HepG2 (cell line): ENCODE data around the gene VNN1. TPM values are rescaled to one million over a fixed set of nuclear protein-coding genes. Genes with fewer than 3 reads are reported as not detected.

Source experiments
- ATAC-seq: fragments of 200-7000 bp; cut with Tn5 transposase; 3 replicates; pipeline ENCODE4 v1.9.1; 2020; ENCODE audit warnings: mild to moderate bottlenecking, moderate library complexity
- BruUV-seq: library from RNA; stranded (reverse); fragments of 400-500 nt; replicated peaks from 2 replicates; lab custom pipeline; 2021; lab: Mats Ljungman, UMichigan
- CTCF ChIA-PET: fragments of 300-600 bp; formaldehyde crosslinking; extraction: SDS; loops from one replicate; lab custom pipeline; 2021; ENCODE audit warnings: low total read pairs, inconsistent platforms, low intra/inter-chr PET ratio; lab: Yijun Ruan, JAX
- POLR2A ChIA-PET: fragments of 350-600 bp; sonication (Branson Sonifier 250); formaldehyde crosslinking; loops from one replicate; lab custom pipeline; 2020; ENCODE audit warnings: antibody characterized with exemption, inconsistent platforms; lab: Yijun Ruan, JAX
- DNase-seq: peaks from one replicate; pipeline ENCODE4 v3.0.0-alpha.2; 2015; ENCODE audit warnings: low spot score
- FAIRE-seq: peaks from 3 replicates; lab custom pipeline; 2011; peaks lifted over from hg19 to GRCh38; lab: Jason Lieb, UNC
- H2AFZ ChIP-seq: one replicate; pipeline ENCODE4 v1.6.1; 2011; ENCODE audit warnings: low read length, inconsistent platforms
- H3K27ac ChIP-seq: fragments of 300-600 bp; 3 replicates; pipeline ENCODE4 v1.8.0; 2011; ENCODE audit warnings: mixed run types, mild to moderate bottlenecking, mixed read lengths, low read length, inconsistent platforms; ENCODE audit not compliant: insufficient read depth; ENCODE audit errors: extremely low read length
- H3K27me3 ChIP-seq, 2 experiments: fragments of 200-600 bp in 1 of 2; 2 replicates in 1 of 2; 3 replicates in 1 of 2; pipeline versions ENCODE4 v1.6.0 to v1.8.0; 2011; ENCODE audit warnings: low read length in 2 of 2, mild to moderate bottlenecking in 2 of 2, moderate library complexity in 2 of 2, inconsistent platforms in 1 of 2; ENCODE audit not compliant: insufficient read depth in 2 of 2, control insufficient read depth in 1 of 2
- H3K36me3 ChIP-seq, 2 experiments: fragments of 200-600 bp in 1 of 2; replicated peaks in 1 of 2; 2 replicates in 1 of 2; 3 replicates in 1 of 2; pipeline versions ENCODE4 v1.5.1 to v1.8.0; 2011; ENCODE audit warnings: low read length in 2 of 2, inconsistent platforms in 1 of 2; ENCODE audit not compliant: insufficient read depth in 2 of 2, control insufficient read depth in 1 of 2
- H3K4me1 ChIP-seq: 2 replicates; pipeline ENCODE4 v1.5.1; 2012; ENCODE audit warnings: low read length, inconsistent platforms; ENCODE audit not compliant: insufficient read depth
- H3K4me2 ChIP-seq: 2 replicates; pipeline ENCODE4 v1.6.0; 2011; ENCODE audit warnings: low read depth, low read length, inconsistent platforms
- H3K4me3 ChIP-seq, 3 experiments: fragments of 200-600 bp in 1 of 3; sonication (generic), shearing (Covaris generic) in 1 of 3; replicated peaks in 1 of 3; 2 replicates each; pipeline ENCODE4 v1.5.1; 2011 to 2016; ENCODE audit warnings: low read length in 3 of 3, inconsistent platforms in 2 of 3, low read depth in 2 of 3, mild to moderate bottlenecking in 2 of 3, control low read depth in 1 of 3, mixed read lengths in 1 of 3; ENCODE audit not compliant: insufficient read depth in 1 of 3
- H3K79me2 ChIP-seq: one replicate; pipeline ENCODE4 v1.6.1; 2011; ENCODE audit warnings: low read length, inconsistent platforms; ENCODE audit not compliant: insufficient read depth
- H3K9ac ChIP-seq: 2 replicates; pipeline ENCODE4 v1.6.0; 2011; ENCODE audit warnings: mild to moderate bottlenecking, low read depth, low read length, inconsistent platforms; ENCODE audit not compliant: insufficient read depth
- H3K9me3 ChIP-seq: 2 replicates; pipeline ENCODE4 v1.5.1; 2012; ENCODE audit warnings: mild to moderate bottlenecking, low read length
- H4K20me1 ChIP-seq: 2 replicates; pipeline ENCODE4 v1.6.0; 2011; ENCODE audit warnings: inconsistent platforms, mild to moderate bottlenecking, low read length, moderate library complexity; ENCODE audit not compliant: insufficient read depth
- ARHGAP35 ChIP-seq: sonication (generic); formaldehyde crosslinking; IDR thresholded peaks from 2 replicates; pipeline ENCODE4 v1.9.0; 2022; ENCODE audit warnings: mild to moderate bottlenecking, inconsistent platforms, moderate library complexity, missing genetic modification reagents, borderline replicate concordance
- FLYWCH1 ChIP-seq: sonication (generic); formaldehyde crosslinking; IDR thresholded peaks from 2 replicates; pipeline ENCODE4 v1.8.1; 2023; ENCODE audit warnings: mild to moderate bottlenecking, missing genetic modification reagents
- GABPA ChIP-seq, 2 experiments: IDR thresholded peaks; 2 replicates each; pipeline ENCODE4 v1.6.1; 2011 to 2016; ENCODE audit warnings: low read depth in 2 of 2, low read length in 1 of 2, missing biosample characterization in 1 of 2, missing genetic modification characterization in 1 of 2
- NR2F1 ChIP-seq, 2 experiments: fragments of 450-650 bp in 1 of 2; formaldehyde crosslinking in 1 of 2; IDR thresholded peaks; 2 replicates each; pipeline versions ENCODE4 v1.5.0 to v1.6.1; 2016 to 2020; ENCODE audit warnings: mild to moderate bottlenecking in 1 of 2, missing compliant biosample characterization in 1 of 2, missing genetic modification reagents in 1 of 2, moderate library complexity in 1 of 2
- SMARCE1 ChIP-seq: fragments of 450-650 bp; IDR thresholded peaks from 2 replicates; pipeline ENCODE4 v1.6.1; 2017; ENCODE audit warnings: borderline replicate concordance
- ZNF543 ChIP-seq: sonication (generic); formaldehyde crosslinking; IDR thresholded peaks from 2 replicates; pipeline ENCODE4 v1.4.0; 2020; ENCODE audit warnings: mild to moderate bottlenecking, missing genetic modification reagents
- WGBS: methylation state at CpG from one replicate; pipeline ENCODE4 v1.1.6; 2017; ENCODE audit warnings: low lambda C conversion rate; 5-methylcytosine and 5-hydroxymethylcytosine counted together
- in situ Hi-C: cut with HindIII; loops from 2 replicates; pipeline ENCODE4 v1.10.0; 2017; ENCODE audit warnings: low pct_unique_long_range_greater_than_20kb; ENCODE audit not compliant: extremely low pct_ligation_motif_present
- intact Hi-C: fragments of 100-400 bp; cut with micrococcal nuclease; formaldehyde crosslinking; loops from one replicate; pipeline ENCODE4 v1.10.0; 2022; ENCODE audit not compliant: unreplicated experiment
- polyA plus RNA-seq, 8 experiments: library from polyadenylated mRNA; depleted of rRNA in 3 of 8; stranded (reverse) in 7 of 8; unstranded in 1 of 8; fragments of >200 nt; fragmentation: Illumina TruSeq in 4 of 8; extraction: Trizol in 4 of 8; gene quantifications; 2 replicates each; pipeline versions ENCODE4 v1.2.1 to v1.2.3, GENCODE V29; 2011 to 2016; ENCODE audit warnings: low read depth in 4 of 8, missing spikeins in 1 of 8, mixed read lengths in 1 of 8; ENCODE audit not compliant: insufficient read depth in 1 of 8
- total RNA-seq, 5 experiments: library from RNA; depleted of rRNA; stranded (reverse); fragments of >200 nt; fragmentation: Illumina TruSeq; extraction: Trizol; gene quantifications; 2 replicates each; pipeline ENCODE4 v1.2.3, GENCODE V29; 2016; ENCODE audit warnings: low read depth in 1 of 5

The VNN1 gene
- total and polyA plus RNA-seq, 2 of the 13 experiments (the other 11 are each of a cell fraction or from before 2014, with no cell fraction given) = 0.62 to 4.0 TPM

DNA sequence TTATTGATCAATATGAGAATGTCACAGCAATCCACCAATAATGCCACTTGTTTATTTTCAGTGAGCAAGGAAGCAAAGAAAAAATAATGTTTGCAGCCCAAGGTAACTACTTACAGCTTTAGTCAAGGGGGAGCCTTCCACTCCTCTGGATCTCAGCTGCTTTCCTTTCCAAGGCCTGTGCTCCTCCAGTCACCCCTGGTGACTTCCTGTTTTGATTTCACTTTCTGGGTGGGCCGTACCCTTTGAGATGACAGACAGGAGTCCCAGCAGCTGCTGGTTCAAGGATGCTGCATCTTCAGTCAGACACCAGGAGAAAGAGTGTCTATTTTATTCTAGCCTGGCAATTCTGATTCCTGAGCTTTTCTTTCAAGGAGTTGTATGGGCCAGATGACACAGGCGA, 49.4 kb upstream of the VNN1 start:
- in situ Hi-C loops (no loop called here), intact Hi-C loops (no loop called here)
- no peak overlapping the region for H3K4me2 ChIP-seq
- H3K9me3 ChIP-seq = no peaks in the 10 kb centered on the region
- BruUV-seq = no TSS peak
- FAIRE-seq (no peak), ATAC-seq (no peak), DNase-seq (no peak)
- CTCF ChIA-PET = no interaction called here
- no peaks in the 10 kb centered on the region for H3K79me2 ChIP-seq
- H3K4me3 ChIP-seq = no peak overlapping the region
- WGBS = 14% methylated on average over 2 of the region's 2 CpGs
- TF ChIP-seq GABPA (IDR thresholded peaks at IDR 0.05; ENCODE audit: low read depth, low read length) (no peak), GABPA (CRISPR knock-in tag; IDR thresholded peaks at IDR 0.05; ENCODE audit: low read depth) (peak; percentile 41; the same call in 1 of the 2 replicates), NR2F1 (CRISPR knock-in tag; IDR thresholded peaks at IDR 0.05) (no peak)
- no peaks in the 10 kb centered on the region for H3K36me3 ChIP-seq
- POLR2A ChIA-PET = interaction anchor here (1.6 kb wide), 1 partner anchor 14 kb away, joined by 4 read pairs; no protein-coding TSS in a partner anchor
- H3K27ac ChIP-seq = no peak overlapping the region
- H3K27me3 ChIP-seq = no peaks in the 10 kb centered on the region
- H4K20me1 ChIP-seq = no peaks in the 10 kb centered on the region
- no peaks in the 10 kb centered on the region for H3K4me1 ChIP-seq
- no peak overlapping the region for H3K9ac ChIP-seq
- H2AFZ ChIP-seq = no peak overlapping the region

DNA sequence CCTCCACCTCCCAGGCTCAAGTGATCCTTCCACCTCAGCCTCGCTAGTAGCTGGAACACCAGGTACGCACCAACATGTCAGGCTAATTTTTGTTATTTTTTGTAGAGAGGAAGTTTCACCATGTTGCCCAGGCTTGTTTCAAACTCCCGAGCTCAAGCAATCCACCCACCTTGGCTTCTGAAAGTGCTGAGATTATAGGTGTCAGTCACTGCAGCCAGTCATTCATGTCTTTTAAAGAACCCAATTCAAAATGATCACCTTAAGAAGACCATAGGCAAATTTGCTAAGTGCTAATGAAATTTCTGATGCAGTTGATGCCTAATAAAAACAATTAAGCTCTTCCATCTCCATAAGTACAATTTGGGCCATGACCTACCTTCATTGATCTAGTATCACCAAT, 46.4 kb upstream of the VNN1 start:
- H3K36me3 ChIP-seq = no peaks in the 10 kb centered on the region
- H3K27ac ChIP-seq = no peak overlapping the region
- intact Hi-C loops = no loop called here
- no peak overlapping the region for H3K4me3 ChIP-seq
- 49% methylated on average over 3 of the region's 3 CpGs for WGBS
- in situ Hi-C loops = no loop called here
- TF ChIP-seq FLYWCH1 (CRISPR knock-in tag) = no peak
- TF ChIP-seq ARHGAP35 = no peak
- no peak for TF ChIP-seq ZNF543
- no peak for TF ChIP-seq SMARCE1
- no peaks in the 10 kb centered on the region for H3K27me3 ChIP-seq
- H4K20me1 ChIP-seq = no peaks in the 10 kb centered on the region
- no peaks in the 10 kb centered on the region for H3K79me2 ChIP-seq
- ATAC-seq (no peak), FAIRE-seq (no peak), DNase-seq (no peak)
- H3K4me1 ChIP-seq = no peaks in the 10 kb centered on the region
- H3K9ac ChIP-seq = no peak overlapping the region
- H3K9me3 ChIP-seq = no peaks in the 10 kb centered on the region
- ChIA-PET POLR2A (no interaction called here), CTCF (no interaction called here)
- H3K4me2 ChIP-seq = no peak overlapping the region
- H2AFZ ChIP-seq = no peak overlapping the region
- BruUV-seq = no TSS peak
